ENCODE results near the gene IRF2BP1. TPM values are rescaled to one million over a fixed set of nuclear protein-coding genes. Genes with fewer than 3 reads are reported as not detected.

Gene IRF2BP1
- total and polyA plus RNA-seq, 2 of the 13 experiments (the other 11 are each of a cell fraction or from before 2014, with no cell fraction given): 4.3 to 14.3 TPM

GRCh38 chr19:45863840-45864628, 21.9 kb downstream of the IRF2BP1 start, which contains the start of gene FOXA3 (continued):
- peak; percentile 24 for TF ChIP-seq AGO1 (IDR thresholded peaks at IDR 0.05; ENCODE audit: low read depth, low read length, poor library complexity, severe bottlenecking)
- TF ChIP-seq ZNF574 (CRISPR knock-in tag; IDR thresholded peaks at IDR 0.05): peak; percentile 28; the same call in 1 of the 2 replicates
- TF ChIP-seq TIGD3 (CRISPR knock-in tag; IDR thresholded peaks at IDR 0.05; ENCODE audit: borderline replicate concordance): no peak
- TF ChIP-seq ZNF609 (CRISPR knock-in tag; IDR thresholded peaks at IDR 0.05; ENCODE audit: borderline replicate concordance): no peak
- TF ChIP-seq PAXIP1 (CRISPR knock-in tag; conservative IDR thresholded peaks at IDR 0.05): peak; percentile 46; the same call in 1 of the 2 replicates
- no peak for TF ChIP-seq ZSCAN30 (CRISPR knock-in tag; IDR thresholded peaks at IDR 0.05)
- TF ChIP-seq POLR2G (IDR thresholded peaks at IDR 0.05; ENCODE audit: low read depth, low read length): peak; percentile 90
- TF ChIP-seq ZNF383 (CRISPR knock-in tag; IDR thresholded peaks at IDR 0.05; ENCODE audit: borderline replicate concordance): no peak
- peak; percentile 80 for TF ChIP-seq MED1 (CRISPR knock-in tag; IDR thresholded peaks at IDR 0.05)
- peak; percentile 62; the same call in 1 of the 2 replicates for TF ChIP-seq ZFP82 (CRISPR knock-in tag; IDR thresholded peaks at IDR 0.05; ENCODE audit: borderline replicate concordance)
- TF ChIP-seq ZNF503 (CRISPR knock-in tag; IDR thresholded peaks at IDR 0.05): peak; percentile 37; the same call in 1 of the 2 replicates
- no peak for TF ChIP-seq XBP1 (CRISPR knock-in tag; IDR thresholded peaks at IDR 0.05)

Measured in HepG2 (cell line).